Fibroblast of lung (primary cell): Measurements from ENCODE around the gene PTPN22. TPM values are rescaled to one million over a fixed set of nuclear protein-coding genes. Genes with fewer than 3 reads are reported as not detected.

ENCODE experiments used
- DNase-seq, 2 donors: peaks; one replicate each; pipeline versions ENCODE4 v3.0.0 to v3.0.0-alpha.2; 2010; ENCODE audit warnings: low read depth in 2 of 2
- H2AFZ ChIP-seq: 2 replicates; pipeline ENCODE4 v1.5.1; 2012; ENCODE audit warnings: low read length, control low read depth, inconsistent platforms
- H3K27ac ChIP-seq: 2 replicates; pipeline ENCODE4 v1.5.1; 2011; ENCODE audit warnings: low read length, control low read depth; ENCODE audit not compliant: insufficient read depth
- H3K27me3 ChIP-seq: 2 replicates; pipeline ENCODE4 v1.5.1; 2011; ENCODE audit warnings: mild to moderate bottlenecking, low read length; ENCODE audit not compliant: control insufficient read depth, insufficient read depth
- H3K36me3 ChIP-seq: 2 replicates; pipeline ENCODE4 v1.5.1; 2011; ENCODE audit warnings: low read length; ENCODE audit not compliant: control insufficient read depth, insufficient read depth
- H3K4me1 ChIP-seq: 2 replicates; pipeline ENCODE4 v1.5.1; 2011; ENCODE audit warnings: low read length; ENCODE audit not compliant: control insufficient read depth, insufficient read depth; ENCODE audit errors: extremely low read depth
- H3K4me2 ChIP-seq: 2 replicates; pipeline ENCODE4 v1.5.1; 2011; ENCODE audit warnings: low read length, control low read depth; ENCODE audit not compliant: insufficient read depth; ENCODE audit errors: extremely low read depth
- H3K4me3 ChIP-seq, 4 experiments: fragments of 200-600 bp in 1 of 4; sonication (generic) in 1 of 4; replicated peaks in 1 of 4; 2 replicates each; pipeline ENCODE4 v1.5.1; 2011 to 2016; ENCODE audit warnings: low read length in 4 of 4, low read depth in 3 of 4, mild to moderate bottlenecking in 3 of 4, control low read depth in 2 of 4, inconsistent platforms in 1 of 4, mixed read lengths in 1 of 4; ENCODE audit not compliant: insufficient read depth in 1 of 4; ENCODE audit errors: control extremely low read depth in 1 of 4
- H3K79me2 ChIP-seq: 2 replicates; pipeline ENCODE4 v1.5.1; 2012; ENCODE audit warnings: mild to moderate bottlenecking, low read length, inconsistent platforms; ENCODE audit not compliant: control insufficient read depth, insufficient read depth
- H3K9ac ChIP-seq: 2 replicates; pipeline ENCODE4 v1.5.1; 2011; ENCODE audit warnings: mild to moderate bottlenecking, low read length, control low read depth; ENCODE audit not compliant: insufficient read depth
- H3K9me3 ChIP-seq: 2 replicates; pipeline ENCODE4 v1.5.1; 2012; ENCODE audit warnings: low read depth, low read length; ENCODE audit not compliant: control insufficient read depth, insufficient read depth
- H4K20me1 ChIP-seq: 2 replicates; pipeline ENCODE4 v1.5.1; 2011; ENCODE audit warnings: low read length; ENCODE audit not compliant: control insufficient read depth, insufficient read depth; ENCODE audit errors: extremely low read depth
- EZH2 ChIP-seq: IDR thresholded peaks from 2 replicates; pipeline ENCODE4 v1.5.1; 2012; ENCODE audit warnings: low read length, control low read depth, mild to moderate bottlenecking; ENCODE audit errors: missing control alignments
- polyA plus RNA-seq, 2 donors: library from polyadenylated mRNA; depleted of rRNA in 1 of 2; stranded (reverse) in 1 of 2; unstranded in 1 of 2; fragments of >200 nt; gene quantifications; 2 replicates each; pipeline ENCODE4 v1.2.1, GENCODE V29; 2011 to 2012; ENCODE audit warnings: missing spikeins in 1 of 2
- total RNA-seq: library from RNA; depleted of rRNA; stranded (reverse); fragments of >200 nt; gene quantifications from 2 replicates; pipeline ENCODE4 v1.2.1, GENCODE V29; 2014
- TF ChIP-seq, protein P1 (sequence below), 2 donors: IDR thresholded peaks in 1 of 2; conservative IDR thresholded peaks in 1 of 2; 1 replicate in 1 of 2; 2 replicates in 1 of 2; pipeline ENCODE4 v1.5.1; 2011 to 2012; ENCODE audit warnings: low read length in 2 of 2, control low read depth in 1 of 2, inconsistent platforms in 1 of 2, low read depth in 1 of 2, mild to moderate bottlenecking in 1 of 2

PTPN22 gene
- total and polyA plus RNA-seq, 2 donors (not counting 1 experiment from before 2014, with no cell fraction given) = 0.10 to 0.33 TPM

DNA sequence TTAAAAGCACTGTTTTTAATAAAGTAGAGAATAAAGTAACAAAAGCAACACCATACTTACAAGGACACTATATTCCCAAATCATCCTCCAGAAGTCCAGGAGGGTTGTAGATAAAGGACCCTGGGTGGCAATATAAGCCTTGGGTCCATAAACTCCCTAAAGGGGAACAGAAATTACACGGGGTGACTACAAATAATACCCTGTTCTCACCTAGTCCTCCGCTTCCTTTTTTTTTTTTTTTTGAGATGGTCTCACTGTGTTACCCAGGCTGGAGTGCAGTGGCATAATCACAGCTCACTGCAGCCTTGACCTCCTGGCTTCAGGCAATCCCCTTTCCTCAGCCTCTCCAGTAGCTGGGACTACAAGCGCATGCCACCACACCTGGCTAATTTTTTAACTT, 13.1 kb downstream of the PTPN22 start:
- H2AFZ ChIP-seq = no peak overlapping the region
- no peak for TF ChIP-seq EZH2
- TF ChIP-seq, protein P1, sequence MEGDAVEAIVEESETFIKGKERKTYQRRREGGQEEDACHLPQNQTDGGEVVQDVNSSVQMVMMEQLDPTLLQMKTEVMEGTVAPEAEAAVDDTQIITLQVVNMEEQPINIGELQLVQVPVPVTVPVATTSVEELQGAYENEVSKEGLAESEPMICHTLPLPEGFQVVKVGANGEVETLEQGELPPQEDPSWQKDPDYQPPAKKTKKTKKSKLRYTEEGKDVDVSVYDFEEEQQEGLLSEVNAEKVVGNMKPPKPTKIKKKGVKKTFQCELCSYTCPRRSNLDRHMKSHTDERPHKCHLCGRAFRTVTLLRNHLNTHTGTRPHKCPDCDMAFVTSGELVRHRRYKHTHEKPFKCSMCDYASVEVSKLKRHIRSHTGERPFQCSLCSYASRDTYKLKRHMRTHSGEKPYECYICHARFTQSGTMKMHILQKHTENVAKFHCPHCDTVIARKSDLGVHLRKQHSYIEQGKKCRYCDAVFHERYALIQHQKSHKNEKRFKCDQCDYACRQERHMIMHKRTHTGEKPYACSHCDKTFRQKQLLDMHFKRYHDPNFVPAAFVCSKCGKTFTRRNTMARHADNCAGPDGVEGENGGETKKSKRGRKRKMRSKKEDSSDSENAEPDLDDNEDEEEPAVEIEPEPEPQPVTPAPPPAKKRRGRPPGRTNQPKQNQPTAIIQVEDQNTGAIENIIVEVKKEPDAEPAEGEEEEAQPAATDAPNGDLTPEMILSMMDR (conservative IDR thresholded peaks at IDR 0.05 in 1 of 2, IDR thresholded peaks at IDR 0.05 in 1 of 2; ENCODE audit: low read depth in 1 of 2, low read length in 2 of 2) = no peak
- no peaks in the 10 kb centered on the region for H3K79me2 ChIP-seq
- H4K20me1 ChIP-seq = no peaks in the 10 kb centered on the region
- no peak overlapping the region for H3K9ac ChIP-seq
- no peak overlapping the region for H3K4me3 ChIP-seq
- peaks cover 12% of the 10 kb centered on the region for H3K4me1 ChIP-seq
- H3K27me3 ChIP-seq = no peaks in the 10 kb centered on the region
- H3K9me3 ChIP-seq = no peaks in the 10 kb centered on the region
- H3K4me2 ChIP-seq = no peak overlapping the region
- DNase-seq = no peak
- H3K36me3 ChIP-seq = no peaks in the 10 kb centered on the region
- H3K27ac ChIP-seq = no peak overlapping the region

DNA sequence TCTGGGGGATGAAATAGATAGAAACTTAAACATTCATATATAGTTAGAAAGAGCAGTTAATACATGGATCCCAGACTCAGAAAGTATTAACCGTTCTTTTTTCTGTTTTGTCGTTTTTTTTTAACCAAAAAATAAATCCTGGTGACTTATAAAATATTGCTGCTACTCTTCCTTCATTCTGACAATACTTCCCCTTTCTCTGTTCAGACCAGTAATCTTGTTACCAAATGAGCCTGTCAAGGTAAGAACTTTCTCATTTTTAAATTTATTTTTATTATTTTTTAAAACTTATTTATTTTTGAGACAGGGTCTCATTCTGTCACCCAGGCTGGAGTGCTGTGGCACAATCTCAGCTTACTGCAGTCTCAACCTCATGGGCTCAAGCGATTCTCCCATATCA, 13.7 kb downstream of the PTPN22 start:
- H3K79me2 ChIP-seq = no peaks in the 10 kb centered on the region
- TF ChIP-seq EZH2 = no peak
- TF ChIP-seq, protein P1 (conservative IDR thresholded peaks at IDR 0.05 in 1 of 2, IDR thresholded peaks at IDR 0.05 in 1 of 2; ENCODE audit: low read depth in 1 of 2, low read length in 2 of 2) = no peak
- no peak overlapping the region for H3K4me3 ChIP-seq
- H3K27ac ChIP-seq = no peak overlapping the region
- H3K4me1 ChIP-seq = peaks cover 12% of the 10 kb centered on the region
- H3K4me2 ChIP-seq = no peak overlapping the region
- no peaks in the 10 kb centered on the region for H3K36me3 ChIP-seq
- H4K20me1 ChIP-seq = no peaks in the 10 kb centered on the region
- H2AFZ ChIP-seq = no peak overlapping the region
- H3K9ac ChIP-seq = no peak overlapping the region
- no peak for DNase-seq
- no peaks in the 10 kb centered on the region for H3K9me3 ChIP-seq
- no peaks in the 10 kb centered on the region for H3K27me3 ChIP-seq

DNA sequence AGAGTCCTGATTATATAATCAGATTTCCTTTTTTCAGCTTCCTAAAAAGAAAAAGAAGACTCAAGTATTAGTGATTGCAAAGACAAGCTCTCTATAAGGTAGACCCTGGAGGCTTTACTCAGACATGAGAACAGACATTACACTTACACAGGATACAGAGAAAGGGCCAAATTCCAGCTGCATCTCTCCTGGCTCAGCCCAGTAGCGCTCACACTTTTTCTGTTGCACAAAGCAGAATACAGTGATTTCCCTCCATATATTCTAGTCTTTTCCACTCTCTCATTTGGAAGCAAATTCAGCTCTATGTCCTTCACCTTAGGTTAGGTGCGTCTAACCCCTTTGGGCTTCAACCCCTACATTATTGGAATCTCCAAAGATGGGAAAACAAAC, 15.1 kb downstream of the PTPN22 start:
- no peak overlapping the region for H3K27ac ChIP-seq
- no peak for DNase-seq
- no peak overlapping the region for H3K4me3 ChIP-seq
- H3K4me1 ChIP-seq = peaks cover 12% of the 10 kb centered on the region
- H4K20me1 ChIP-seq = no peaks in the 10 kb centered on the region
- no peaks in the 10 kb centered on the region for H3K79me2 ChIP-seq
- no peak overlapping the region for H3K9ac ChIP-seq
- no peaks in the 10 kb centered on the region for H3K36me3 ChIP-seq
- H2AFZ ChIP-seq = no peak overlapping the region
- H3K27me3 ChIP-seq = no peaks in the 10 kb centered on the region
- H3K4me2 ChIP-seq = no peak overlapping the region
- TF ChIP-seq, protein P1 (conservative IDR thresholded peaks at IDR 0.05 in 1 of 2, IDR thresholded peaks at IDR 0.05 in 1 of 2; ENCODE audit: low read depth in 1 of 2, low read length in 2 of 2) = no peak
- no peak for TF ChIP-seq EZH2
- H3K9me3 ChIP-seq = no peaks in the 10 kb centered on the region
